DND-41 (cell line): ENCODE measurements around the gene CLDN9.

Experiments
- EZH2 ChIP-seq: IDR thresholded peaks from 3 replicates; pipeline ENCODE4 v1.6.1; 2012; ENCODE audit warnings: borderline replicate concordance, low read depth, mild to moderate bottlenecking, moderate library complexity, low read length, inconsistent platforms; ENCODE audit not compliant: severe bottlenecking
- TF ChIP-seq, protein P1 (sequence below): IDR thresholded peaks from 2 replicates; pipeline ENCODE4 v1.5.1; 2012; ENCODE audit warnings: borderline replicate concordance, low read length, moderate library complexity, mild to moderate bottlenecking; ENCODE audit not compliant: poor library complexity, severe bottlenecking; ENCODE audit errors: extremely low read depth

DNA sequence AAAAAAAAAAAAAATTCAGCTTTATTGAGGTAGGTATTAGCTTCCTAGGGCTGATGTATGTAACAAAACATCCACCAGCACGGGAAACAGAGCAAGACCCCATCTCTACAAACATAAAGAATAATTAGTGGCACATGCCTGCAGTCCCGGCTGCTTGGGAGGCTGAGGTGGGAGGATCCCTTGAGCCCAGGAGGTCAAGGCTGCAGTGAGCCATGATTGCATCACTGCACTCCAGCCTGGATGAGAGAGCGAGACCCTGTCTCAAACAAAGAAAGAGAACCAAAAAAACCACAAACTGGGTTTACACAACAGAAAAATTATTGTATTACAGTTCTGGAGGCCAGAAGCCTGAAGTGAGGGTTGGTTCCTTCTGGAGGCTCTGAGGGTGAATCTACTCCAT is 29.7 kb downstream of the CLDN9 start:
- TF ChIP-seq, protein P1, sequence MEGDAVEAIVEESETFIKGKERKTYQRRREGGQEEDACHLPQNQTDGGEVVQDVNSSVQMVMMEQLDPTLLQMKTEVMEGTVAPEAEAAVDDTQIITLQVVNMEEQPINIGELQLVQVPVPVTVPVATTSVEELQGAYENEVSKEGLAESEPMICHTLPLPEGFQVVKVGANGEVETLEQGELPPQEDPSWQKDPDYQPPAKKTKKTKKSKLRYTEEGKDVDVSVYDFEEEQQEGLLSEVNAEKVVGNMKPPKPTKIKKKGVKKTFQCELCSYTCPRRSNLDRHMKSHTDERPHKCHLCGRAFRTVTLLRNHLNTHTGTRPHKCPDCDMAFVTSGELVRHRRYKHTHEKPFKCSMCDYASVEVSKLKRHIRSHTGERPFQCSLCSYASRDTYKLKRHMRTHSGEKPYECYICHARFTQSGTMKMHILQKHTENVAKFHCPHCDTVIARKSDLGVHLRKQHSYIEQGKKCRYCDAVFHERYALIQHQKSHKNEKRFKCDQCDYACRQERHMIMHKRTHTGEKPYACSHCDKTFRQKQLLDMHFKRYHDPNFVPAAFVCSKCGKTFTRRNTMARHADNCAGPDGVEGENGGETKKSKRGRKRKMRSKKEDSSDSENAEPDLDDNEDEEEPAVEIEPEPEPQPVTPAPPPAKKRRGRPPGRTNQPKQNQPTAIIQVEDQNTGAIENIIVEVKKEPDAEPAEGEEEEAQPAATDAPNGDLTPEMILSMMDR: no peak
- TF ChIP-seq EZH2: no peak
